WTC11 (cell line): ENCODE data around the gene ATP2A1.

Experiments
- CREB1 ChIP-seq: sonication (generic); formaldehyde crosslinking; IDR thresholded peaks from 2 replicates; pipeline ENCODE4 v1.8.0; 2023; ENCODE audit warnings: mild to moderate bottlenecking, missing genetic modification reagents
- CTCF ChIP-seq: fragments of 200-600 bp; IDR thresholded peaks from 2 replicates; pipeline ENCODE4 v1.8.0; 2022; ENCODE audit warnings: antibody characterized with exemption
- FOXP4 ChIP-seq: sonication (generic); formaldehyde crosslinking; IDR thresholded peaks from 2 replicates; pipeline ENCODE4 v1.8.0; 2022; ENCODE audit warnings: mild to moderate bottlenecking, missing genetic modification reagents

- TF ChIP-seq CREB1 (CRISPR knock-in tag), result no peak
- no peak for TF ChIP-seq CTCF
- no peak for TF ChIP-seq FOXP4 (CRISPR knock-in tag)
Observed at GRCh38 chr16:28875134-28876018, 2.9 kb upstream of the ATP2A1 start.
